GM23338 (cell line): ENCODE data around the gene DPP10. TPM values are rescaled to one million over a fixed set of nuclear protein-coding genes. Genes with fewer than 3 reads are reported as not detected.

ENCODE experiments used
- ATAC-seq: fragments of 200-7000 bp; cut with Tn5 transposase; 3 replicates; pipeline ENCODE4 v1.9.1; 2020
- DNase-seq: peaks from one replicate; pipeline ENCODE4 v3.0.0-alpha.2; 2015; ENCODE audit warnings: low spot score
- H2AFZ ChIP-seq: fragments of 200-600 bp; sonication (generic); 2 replicates; pipeline ENCODE4 v1.8.0; 2016; ENCODE audit warnings: antibody characterized with exemption, mild to moderate bottlenecking, moderate library complexity
- H3F3A ChIP-seq: fragments of 200-600 bp; sonication (generic); replicated peaks from 2 replicates; pipeline ENCODE4 v1.8.0; 2017; ENCODE audit warnings: antibody characterized with exemption, mixed run types, low read depth
- H3K27ac ChIP-seq: fragments of 200-600 bp; sonication (generic); 2 replicates; pipeline ENCODE4 v1.6.1; 2016; ENCODE audit warnings: low read depth
- H3K27me3 ChIP-seq: fragments of 200-600 bp; sonication (generic); 2 replicates; pipeline ENCODE4 v1.8.0; 2016; ENCODE audit warnings: mild to moderate bottlenecking, mixed run types, moderate library complexity; ENCODE audit not compliant: insufficient read depth
- H3K36me3 ChIP-seq: fragments of 200-600 bp; sonication (generic); 2 replicates; pipeline ENCODE4 v1.8.0; 2016; ENCODE audit warnings: mild to moderate bottlenecking; ENCODE audit not compliant: insufficient read depth
- H3K4me1 ChIP-seq: fragments of 200-600 bp; sonication (generic); 2 replicates; pipeline ENCODE4 v1.8.0; 2016; ENCODE audit warnings: mild to moderate bottlenecking, moderate library complexity; ENCODE audit not compliant: insufficient read depth
- H3K4me2 ChIP-seq: fragments of 200-600 bp; sonication (generic); 2 replicates; pipeline ENCODE4 v1.7.1; 2017; ENCODE audit warnings: mixed run types
- H3K4me3 ChIP-seq: fragments of 200-600 bp; sonication (generic); 2 replicates; pipeline ENCODE4 v1.6.1; 2016; ENCODE audit warnings: mixed run types
- H3K79me2 ChIP-seq: fragments of 200-600 bp; sonication (generic); replicated peaks from 2 replicates; pipeline ENCODE4 v1.8.0; 2017; ENCODE audit warnings: mild to moderate bottlenecking; ENCODE audit not compliant: insufficient read depth
- H3K9me2 ChIP-seq: fragments of 200-600 bp; sonication (generic); 2 replicates; pipeline ENCODE4 v1.8.0; 2017; ENCODE audit not compliant: insufficient read depth
- H4K20me1 ChIP-seq: fragments of 200-600 bp; sonication (generic); replicated peaks from 2 replicates; pipeline ENCODE4 v1.8.0; 2017; ENCODE audit warnings: mild to moderate bottlenecking; ENCODE audit not compliant: insufficient read depth
- H3K27ac Mint-ChIP-seq: 2 replicates; pipeline ENCODE4 v1.8.0; 2020; ENCODE audit warnings: inconsistent platforms, mild to moderate bottlenecking, moderate library complexity, mixed read lengths
- H3K27me3 Mint-ChIP-seq: 3 replicates; pipeline ENCODE4 v1.8.0; 2022; ENCODE audit warnings: low read depth, mild to moderate bottlenecking, moderate library complexity, mixed read lengths, inconsistent platforms; ENCODE audit not compliant: insufficient read depth, poor library complexity
- H3K36me3 Mint-ChIP-seq: 3 replicates; pipeline ENCODE4 v1.8.0; 2021; ENCODE audit warnings: low read depth, mild to moderate bottlenecking, inconsistent platforms, moderate library complexity, mixed read lengths
- H3K4me1 Mint-ChIP-seq: 3 replicates; pipeline ENCODE4 v1.8.0; 2020; ENCODE audit warnings: mild to moderate bottlenecking, inconsistent platforms, mixed read lengths
- H3K4me3 Mint-ChIP-seq: 3 replicates; pipeline ENCODE4 v1.8.0; 2021; ENCODE audit warnings: moderate library complexity, mild to moderate bottlenecking, inconsistent platforms, mixed read lengths
- H3K9me3 Mint-ChIP-seq: 3 replicates; pipeline ENCODE4 v1.8.0; 2020; ENCODE audit warnings: moderate library complexity, mild to moderate bottlenecking, inconsistent platforms, mixed read lengths
- CREB1 ChIP-seq: fragments of 250-450 bp; sonication (Bioruptor Pico); IDR thresholded peaks from 2 replicates; pipeline ENCODE4 v1.5.0; 2020; ENCODE audit warnings: low read depth, mild to moderate bottlenecking, moderate library complexity
- EZH2 ChIP-seq: fragments of 200-600 bp; sonication (generic); IDR thresholded peaks from one replicate; pipeline ENCODE4 v1.8.0; 2017; ENCODE audit warnings: antibody characterized with exemption, mild to moderate bottlenecking, low read depth; ENCODE audit not compliant: unreplicated experiment
- EZH2phosphoT487 ChIP-seq: fragments of 200-600 bp; sonication (generic); IDR thresholded peaks from one replicate; pipeline ENCODE4 v1.8.1; 2018; ENCODE audit warnings: antibody characterized with exemption; ENCODE audit not compliant: unreplicated experiment
- JUNB ChIP-seq: IDR thresholded peaks from one replicate; pipeline ENCODE4 v1.6.1; 2016; ENCODE audit warnings: antibody characterized with exemption; ENCODE audit not compliant: unreplicated experiment
- NANOG ChIP-seq: IDR thresholded peaks from 2 replicates; pipeline ENCODE4 v1.6.1; 2016; ENCODE audit warnings: antibody characterized with exemption, borderline replicate concordance
- POLR2AphosphoS5 ChIP-seq: IDR thresholded peaks from 2 replicates; pipeline ENCODE4 v1.6.1; 2016; ENCODE audit warnings: antibody characterized with exemption, low read depth
- STAT1 ChIP-seq: IDR thresholded peaks from one replicate; pipeline ENCODE4 v1.6.1; 2016; ENCODE audit warnings: antibody characterized with exemption; ENCODE audit not compliant: unreplicated experiment
- ZNF114 ChIP-seq: fragments of 250-450 bp; sonication (Bioruptor Pico); IDR thresholded peaks from 2 replicates; pipeline ENCODE4 v1.5.0; 2020; ENCODE audit warnings: mild to moderate bottlenecking, moderate library complexity
- ZNF331 ChIP-seq: fragments of 250-450 bp; sonication (Bioruptor Pico); IDR thresholded peaks from 2 replicates; pipeline ENCODE4 v1.5.0; 2020; ENCODE audit warnings: low read depth, mild to moderate bottlenecking, moderate library complexity
- polyA plus RNA-seq: library from polyadenylated mRNA; unstranded; fragments of >200 nt; fragmentation: Nextera tagmentation; extraction: Ambion mirVana; gene quantifications from 2 replicates; pipeline ENCODE4 v1.2.1, GENCODE V29; 2016
- total RNA-seq: library from RNA; depleted of rRNA; stranded (reverse); fragments of >200 nt; shearing (Covaris generic); gene quantifications from 2 replicates; pipeline ENCODE4 v1.2.3, GENCODE V29; 2014
- TF ChIP-seq, protein P1 (sequence below): IDR thresholded peaks from 2 replicates; pipeline ENCODE4 v1.6.1; 2016; ENCODE audit warnings: antibody characterized with exemption
- TF ChIP-seq, protein P2 (sequence below): IDR thresholded peaks from one replicate; pipeline ENCODE4 v1.6.1; 2018; ENCODE audit warnings: antibody characterized with exemption; ENCODE audit not compliant: unreplicated experiment
- TF ChIP-seq, protein P3 (sequence below): fragments of 250-450 bp; sonication (Bioruptor Pico); IDR thresholded peaks from 2 replicates; pipeline ENCODE4 v1.5.0; 2020; ENCODE audit warnings: mild to moderate bottlenecking, moderate library complexity
- TF ChIP-seq, protein P4 (sequence below), 2 experiments: fragments of 200-600 bp in 1 of 2; sonication (generic) in 1 of 2; conservative IDR thresholded peaks; 2 replicates each; pipeline versions ENCODE4 v1.5.1 to v1.6.1; 2016 to 2017; ENCODE audit warnings: antibody characterized with exemption in 2 of 2, low read depth in 2 of 2, mild to moderate bottlenecking in 2 of 2, moderate library complexity in 1 of 2

The DPP10 gene
- total and polyA plus RNA-seq, 2 experiments from 2014 or later: 3.6 to 14.8 TPM

DNA sequence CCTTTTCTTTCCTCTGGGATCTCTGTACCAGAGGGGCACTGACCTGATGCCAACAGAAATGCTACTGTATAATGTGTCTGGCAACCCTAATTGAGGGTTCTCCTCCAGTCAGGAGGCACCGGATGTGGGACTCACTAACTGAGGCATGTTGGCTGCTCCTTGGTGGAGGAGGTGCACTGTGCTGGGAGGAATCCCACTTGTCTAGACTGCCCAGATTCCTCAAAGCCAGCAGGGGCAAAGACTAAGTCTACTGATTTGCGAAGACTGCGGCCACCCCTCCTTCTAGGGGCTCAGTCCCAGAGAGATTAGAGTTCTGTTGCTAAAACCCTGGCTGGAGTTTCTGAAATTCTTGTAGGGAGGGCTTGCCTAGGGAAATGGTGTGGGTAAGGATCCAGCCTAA, 1192.1 kb downstream of the DPP10 start:
- Mint-ChIP-seq H3K36me3 (peaks cover 19% of the 10 kb centered on the region), H3K9me3 (peaks cover 29% of the 10 kb centered on the region), H3K27ac (no peak overlapping the region), H3K27me3 (no peaks in the 10 kb centered on the region), H3K4me3 (no peak overlapping the region), H3K4me1 (peaks cover 5% of the 10 kb centered on the region)
- TF ChIP-seq ZNF331 (CRISPR knock-in tag) (no peak), EZH2 (no peak), STAT1 (no peak), JUNB (no peak), POLR2AphosphoS5 (no peak), EZH2phosphoT487 (no peak), NANOG (no peak), ZNF114 (CRISPR knock-in tag) (no peak), CREB1 (CRISPR knock-in tag) (no peak)
- TF ChIP-seq, protein P1, sequence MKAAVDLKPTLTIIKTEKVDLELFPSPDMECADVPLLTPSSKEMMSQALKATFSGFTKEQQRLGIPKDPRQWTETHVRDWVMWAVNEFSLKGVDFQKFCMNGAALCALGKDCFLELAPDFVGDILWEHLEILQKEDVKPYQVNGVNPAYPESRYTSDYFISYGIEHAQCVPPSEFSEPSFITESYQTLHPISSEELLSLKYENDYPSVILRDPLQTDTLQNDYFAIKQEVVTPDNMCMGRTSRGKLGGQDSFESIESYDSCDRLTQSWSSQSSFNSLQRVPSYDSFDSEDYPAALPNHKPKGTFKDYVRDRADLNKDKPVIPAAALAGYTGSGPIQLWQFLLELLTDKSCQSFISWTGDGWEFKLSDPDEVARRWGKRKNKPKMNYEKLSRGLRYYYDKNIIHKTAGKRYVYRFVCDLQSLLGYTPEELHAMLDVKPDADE: no peak
- TF ChIP-seq, protein P2, sequence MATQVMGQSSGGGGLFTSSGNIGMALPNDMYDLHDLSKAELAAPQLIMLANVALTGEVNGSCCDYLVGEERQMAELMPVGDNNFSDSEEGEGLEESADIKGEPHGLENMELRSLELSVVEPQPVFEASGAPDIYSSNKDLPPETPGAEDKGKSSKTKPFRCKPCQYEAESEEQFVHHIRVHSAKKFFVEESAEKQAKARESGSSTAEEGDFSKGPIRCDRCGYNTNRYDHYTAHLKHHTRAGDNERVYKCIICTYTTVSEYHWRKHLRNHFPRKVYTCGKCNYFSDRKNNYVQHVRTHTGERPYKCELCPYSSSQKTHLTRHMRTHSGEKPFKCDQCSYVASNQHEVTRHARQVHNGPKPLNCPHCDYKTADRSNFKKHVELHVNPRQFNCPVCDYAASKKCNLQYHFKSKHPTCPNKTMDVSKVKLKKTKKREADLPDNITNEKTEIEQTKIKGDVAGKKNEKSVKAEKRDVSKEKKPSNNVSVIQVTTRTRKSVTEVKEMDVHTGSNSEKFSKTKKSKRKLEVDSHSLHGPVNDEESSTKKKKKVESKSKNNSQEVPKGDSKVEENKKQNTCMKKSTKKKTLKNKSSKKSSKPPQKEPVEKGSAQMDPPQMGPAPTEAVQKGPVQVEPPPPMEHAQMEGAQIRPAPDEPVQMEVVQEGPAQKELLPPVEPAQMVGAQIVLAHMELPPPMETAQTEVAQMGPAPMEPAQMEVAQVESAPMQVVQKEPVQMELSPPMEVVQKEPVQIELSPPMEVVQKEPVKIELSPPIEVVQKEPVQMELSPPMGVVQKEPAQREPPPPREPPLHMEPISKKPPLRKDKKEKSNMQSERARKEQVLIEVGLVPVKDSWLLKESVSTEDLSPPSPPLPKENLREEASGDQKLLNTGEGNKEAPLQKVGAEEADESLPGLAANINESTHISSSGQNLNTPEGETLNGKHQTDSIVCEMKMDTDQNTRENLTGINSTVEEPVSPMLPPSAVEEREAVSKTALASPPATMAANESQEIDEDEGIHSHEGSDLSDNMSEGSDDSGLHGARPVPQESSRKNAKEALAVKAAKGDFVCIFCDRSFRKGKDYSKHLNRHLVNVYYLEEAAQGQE: no peak
- TF ChIP-seq, protein P3, sequence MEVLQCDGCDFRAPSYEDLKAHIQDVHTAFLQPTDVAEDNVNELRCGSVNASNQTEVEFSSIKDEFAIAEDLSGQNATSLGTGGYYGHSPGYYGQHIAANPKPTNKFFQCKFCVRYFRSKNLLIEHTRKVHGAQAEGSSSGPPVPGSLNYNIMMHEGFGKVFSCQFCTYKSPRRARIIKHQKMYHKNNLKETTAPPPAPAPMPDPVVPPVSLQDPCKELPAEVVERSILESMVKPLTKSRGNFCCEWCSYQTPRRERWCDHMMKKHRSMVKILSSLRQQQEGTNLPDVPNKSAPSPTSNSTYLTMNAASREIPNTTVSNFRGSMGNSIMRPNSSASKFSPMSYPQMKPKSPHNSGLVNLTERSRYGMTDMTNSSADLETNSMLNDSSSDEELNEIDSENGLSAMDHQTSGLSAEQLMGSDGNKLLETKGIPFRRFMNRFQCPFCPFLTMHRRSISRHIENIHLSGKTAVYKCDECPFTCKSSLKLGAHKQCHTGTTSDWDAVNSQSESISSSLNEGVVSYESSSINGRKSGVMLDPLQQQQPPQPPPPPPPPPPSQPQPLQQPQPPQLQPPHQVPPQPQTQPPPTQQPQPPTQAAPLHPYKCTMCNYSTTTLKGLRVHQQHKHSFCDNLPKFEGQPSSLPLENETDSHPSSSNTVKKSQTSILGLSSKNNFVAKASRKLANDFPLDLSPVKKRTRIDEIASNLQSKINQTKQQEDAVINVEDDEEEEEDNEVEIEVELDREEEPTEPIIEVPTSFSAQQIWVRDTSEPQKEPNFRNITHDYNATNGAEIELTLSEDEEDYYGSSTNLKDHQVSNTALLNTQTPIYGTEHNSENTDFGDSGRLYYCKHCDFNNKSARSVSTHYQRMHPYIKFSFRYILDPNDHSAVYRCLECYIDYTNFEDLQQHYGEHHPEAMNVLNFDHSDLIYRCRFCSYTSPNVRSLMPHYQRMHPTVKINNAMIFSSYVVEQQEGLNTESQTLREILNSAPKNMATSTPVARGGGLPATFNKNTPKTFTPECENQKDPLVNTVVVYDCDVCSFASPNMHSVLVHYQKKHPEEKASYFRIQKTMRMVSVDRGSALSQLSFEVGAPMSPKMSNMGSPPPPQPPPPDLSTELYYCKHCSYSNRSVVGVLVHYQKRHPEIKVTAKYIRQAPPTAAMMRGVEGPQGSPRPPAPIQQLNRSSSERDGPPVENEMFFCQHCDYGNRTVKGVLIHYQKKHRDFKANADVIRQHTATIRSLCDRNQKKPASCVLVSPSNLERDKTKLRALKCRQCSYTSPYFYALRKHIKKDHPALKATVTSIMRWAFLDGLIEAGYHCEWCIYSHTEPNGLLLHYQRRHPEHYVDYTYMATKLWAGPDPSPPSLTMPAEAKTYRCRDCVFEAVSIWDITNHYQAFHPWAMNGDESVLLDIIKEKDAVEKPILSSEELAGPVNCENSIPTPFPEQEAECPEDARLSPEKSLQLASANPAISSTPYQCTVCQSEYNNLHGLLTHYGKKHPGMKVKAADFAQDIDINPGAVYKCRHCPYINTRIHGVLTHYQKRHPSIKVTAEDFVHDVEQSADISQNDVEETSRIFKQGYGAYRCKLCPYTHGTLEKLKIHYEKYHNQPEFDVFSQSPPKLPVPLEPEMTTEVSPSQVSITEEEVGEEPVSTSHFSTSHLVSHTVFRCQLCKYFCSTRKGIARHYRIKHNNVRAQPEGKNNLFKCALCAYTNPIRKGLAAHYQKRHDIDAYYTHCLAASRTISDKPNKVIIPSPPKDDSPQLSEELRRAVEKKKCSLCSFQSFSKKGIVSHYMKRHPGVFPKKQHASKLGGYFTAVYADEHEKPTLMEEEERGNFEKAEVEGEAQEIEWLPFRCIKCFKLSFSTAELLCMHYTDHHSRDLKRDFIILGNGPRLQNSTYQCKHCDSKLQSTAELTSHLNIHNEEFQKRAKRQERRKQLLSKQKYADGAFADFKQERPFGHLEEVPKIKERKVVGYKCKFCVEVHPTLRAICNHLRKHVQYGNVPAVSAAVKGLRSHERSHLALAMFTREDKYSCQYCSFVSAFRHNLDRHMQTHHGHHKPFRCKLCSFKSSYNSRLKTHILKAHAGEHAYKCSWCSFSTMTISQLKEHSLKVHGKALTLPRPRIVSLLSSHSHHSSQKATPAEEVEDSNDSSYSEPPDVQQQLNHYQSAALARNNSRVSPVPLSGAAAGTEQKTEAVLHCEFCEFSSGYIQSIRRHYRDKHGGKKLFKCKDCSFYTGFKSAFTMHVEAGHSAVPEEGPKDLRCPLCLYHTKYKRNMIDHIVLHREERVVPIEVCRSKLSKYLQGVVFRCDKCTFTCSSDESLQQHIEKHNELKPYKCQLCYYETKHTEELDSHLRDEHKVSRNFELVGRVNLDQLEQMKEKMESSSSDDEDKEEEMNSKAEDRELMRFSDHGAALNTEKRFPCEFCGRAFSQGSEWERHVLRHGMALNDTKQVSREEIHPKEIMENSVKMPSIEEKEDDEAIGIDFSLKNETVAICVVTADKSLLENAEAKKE (CRISPR knock-in tag): no peak
- TF ChIP-seq, protein P4, sequence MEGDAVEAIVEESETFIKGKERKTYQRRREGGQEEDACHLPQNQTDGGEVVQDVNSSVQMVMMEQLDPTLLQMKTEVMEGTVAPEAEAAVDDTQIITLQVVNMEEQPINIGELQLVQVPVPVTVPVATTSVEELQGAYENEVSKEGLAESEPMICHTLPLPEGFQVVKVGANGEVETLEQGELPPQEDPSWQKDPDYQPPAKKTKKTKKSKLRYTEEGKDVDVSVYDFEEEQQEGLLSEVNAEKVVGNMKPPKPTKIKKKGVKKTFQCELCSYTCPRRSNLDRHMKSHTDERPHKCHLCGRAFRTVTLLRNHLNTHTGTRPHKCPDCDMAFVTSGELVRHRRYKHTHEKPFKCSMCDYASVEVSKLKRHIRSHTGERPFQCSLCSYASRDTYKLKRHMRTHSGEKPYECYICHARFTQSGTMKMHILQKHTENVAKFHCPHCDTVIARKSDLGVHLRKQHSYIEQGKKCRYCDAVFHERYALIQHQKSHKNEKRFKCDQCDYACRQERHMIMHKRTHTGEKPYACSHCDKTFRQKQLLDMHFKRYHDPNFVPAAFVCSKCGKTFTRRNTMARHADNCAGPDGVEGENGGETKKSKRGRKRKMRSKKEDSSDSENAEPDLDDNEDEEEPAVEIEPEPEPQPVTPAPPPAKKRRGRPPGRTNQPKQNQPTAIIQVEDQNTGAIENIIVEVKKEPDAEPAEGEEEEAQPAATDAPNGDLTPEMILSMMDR (conservative IDR thresholded peaks at IDR 0.05; ENCODE audit: low read depth in 2 of 2): no peak
- Histone ChIP-seq H3K9me2 (no peaks in the 10 kb centered on the region; the same call in 1 of the 2 replicates), H4K20me1 (no peaks in the 10 kb centered on the region), H3K27ac (no peak overlapping the region), H3K4me1 (no peaks in the 10 kb centered on the region), H3K4me3 (no peak overlapping the region), H3K4me2 (no peak overlapping the region), H3F3A (no peaks in the 10 kb centered on the region), H3K36me3 (no peaks in the 10 kb centered on the region), H2AFZ (no peak overlapping the region), H3K27me3 (no peaks in the 10 kb centered on the region), H3K79me2 (no peaks in the 10 kb centered on the region)
- ATAC-seq (no peak), DNase-seq (no peak)
